ENCODE results near the gene PCYT2. TPM values are rescaled to one million over a fixed set of nuclear protein-coding genes. Genes with fewer than 3 reads are reported as not detected.

Gene PCYT2
- 10 to 100 TPM; 31.4 to 36.4 TPM for total RNA-seq
- 10 to 100 TPM; 62.9 to 67.4 TPM for polyA plus RNA-seq (ENCODE audit: insufficient read length in 2 of 2)
- long read RNA-seq, donor 1, full-length matches to known transcripts, result 15 of 15 reads
- long read RNA-seq, donor 1, partial matches to known transcripts, result 0 of 15 reads
- long read RNA-seq, donor 1, other reads (novel, unspliced or antisense), result 0 of 15 reads
- long read RNA-seq, donor 2, full-length matches to known transcripts, result 7 of 31 reads
- long read RNA-seq, donor 2, partial matches to known transcripts, result 0 of 31 reads
- long read RNA-seq, donor 2, other reads (novel, unspliced or antisense), result 24 of 31 reads
- long read RNA-seq, donor 3, full-length matches to known transcripts, result 9 of 9 reads
- long read RNA-seq, donor 3, partial matches to known transcripts, result 0 of 9 reads
- long read RNA-seq, donor 3, other reads (novel, unspliced or antisense), result 0 of 9 reads
- long read RNA-seq, donor 4, full-length matches to known transcripts, result 3 of 3 reads
- long read RNA-seq, donor 4, partial matches to known transcripts, result 0 of 3 reads
- long read RNA-seq, donor 4, other reads (novel, unspliced or antisense), result 0 of 3 reads

DNA sequence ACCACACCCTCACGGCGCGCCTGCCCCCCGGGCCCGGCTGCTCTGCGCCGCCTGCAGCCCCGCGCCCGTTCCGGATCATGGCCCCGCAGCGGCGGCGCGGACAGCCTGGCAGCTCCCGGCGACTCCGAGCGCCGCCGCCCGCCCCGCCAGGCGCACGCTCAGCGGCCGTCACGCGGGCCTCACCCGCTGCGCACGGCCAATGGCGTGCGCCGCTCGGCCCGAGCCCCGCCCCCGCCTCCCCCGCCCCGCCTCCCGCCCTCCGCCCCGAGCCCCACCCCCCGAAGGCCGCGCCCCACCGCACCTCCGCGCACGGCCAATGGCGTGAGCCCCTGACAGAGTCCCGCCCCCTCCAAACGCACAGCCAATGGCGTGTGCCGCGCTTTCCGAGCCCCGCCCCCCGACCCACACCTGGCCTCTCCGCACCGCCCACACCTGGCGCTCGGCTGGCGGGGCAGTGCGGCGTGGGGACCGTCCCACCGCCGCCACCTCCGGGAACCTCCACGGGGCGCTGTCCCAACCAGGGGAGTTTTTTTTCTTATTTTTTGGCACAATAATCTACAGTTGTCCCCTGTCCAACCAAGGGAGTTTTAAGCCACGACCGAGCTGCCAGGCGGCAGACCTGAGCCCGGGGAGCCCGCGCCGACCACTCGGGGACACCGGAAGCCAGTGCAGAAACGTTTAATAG lies at the start of gene PCYT2:
PCYT2 (minus strand) TSS at position 123 of the 685 bp plus-strand sequence; CDS start at position 79, 44 bp downstream.
- Histone ChIP-seq H3K27ac (ENCODE audit: low read depth, low read length) (peak within 1 kb of the TSS; percentile 42), H3K9me3 (ENCODE audit: control insufficient read depth, insufficient read depth, low read length) (no peaks in the 10 kb centered on the region), H3K4me3 (ENCODE audit: low read depth, low read length) (peak within 1 kb of the TSS; percentile 59), H3K36me3 (ENCODE audit: control insufficient read depth, insufficient read depth, low read length) (peaks cover 75% of the 10 kb centered on the region), H3K27me3 (ENCODE audit: control insufficient read depth, insufficient read depth, low read length) (no peaks in the 10 kb centered on the region), H3K4me1 (ENCODE audit: control insufficient read depth, insufficient read depth, low read length) (peaks cover 24% of the 10 kb centered on the region)
- 2% methylated on average over 42 of the region's 84 CpGs for WGBS (ENCODE audit: insufficient coverage)
- DNase-seq (ENCODE audit: low read depth in 4 of 6, low spot score in 6 of 6), result peak; percentile 38 to 97 (median 81)

DNA sequence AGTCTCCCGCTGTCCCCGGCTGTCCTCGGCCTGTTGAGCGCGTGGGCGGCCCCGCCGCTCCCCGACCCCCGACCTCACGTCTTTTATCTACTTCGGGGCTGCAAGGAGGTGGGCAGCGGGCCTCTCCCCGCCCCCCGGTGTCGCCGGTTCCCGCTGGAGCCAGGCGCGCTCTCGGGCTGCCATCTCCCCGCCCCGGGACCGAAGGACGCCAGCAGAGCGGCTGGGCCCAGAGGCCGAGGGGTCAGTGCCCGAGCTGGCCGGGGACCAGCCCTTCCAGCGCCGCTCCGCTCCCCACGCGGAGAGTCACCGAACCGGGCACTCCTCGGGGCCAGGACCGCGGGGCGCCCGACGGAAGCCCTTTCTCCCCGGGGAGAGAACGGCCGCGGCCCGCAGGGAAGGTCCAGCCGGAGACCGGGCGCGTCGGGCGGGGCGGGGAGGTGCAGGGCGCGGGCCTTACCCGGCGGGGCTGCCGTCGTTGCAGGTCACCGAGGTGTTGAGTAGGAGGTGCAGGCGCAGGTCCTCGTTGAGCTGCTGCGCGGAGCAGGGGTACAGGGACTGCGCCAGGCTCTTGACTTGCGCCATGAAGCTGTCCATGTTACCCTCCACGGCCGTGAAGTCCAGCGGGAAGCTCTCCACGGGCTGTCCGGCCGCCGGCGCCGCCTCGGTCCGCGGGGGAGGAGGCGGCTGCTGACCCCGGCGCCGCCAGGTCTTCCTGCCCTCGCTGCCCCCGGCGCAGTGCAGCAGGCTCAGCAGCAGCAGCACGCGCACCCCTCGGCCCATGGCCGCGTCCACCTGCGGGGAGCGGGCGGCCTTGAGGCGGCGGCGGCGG lies 49.1 kb upstream of the PCYT2 start:
- DNase-seq (ENCODE audit: low read depth in 4 of 6, low spot score in 6 of 6), result no peak
- no peak overlapping the region for H3K27ac ChIP-seq (ENCODE audit: low read depth, low read length)
- H3K27me3 ChIP-seq (ENCODE audit: control insufficient read depth, insufficient read depth, low read length), result peaks cover 49% of the 10 kb centered on the region
- H3K36me3 ChIP-seq (ENCODE audit: control insufficient read depth, insufficient read depth, low read length), result peaks cover 4% of the 10 kb centered on the region
- no peak overlapping the region for H3K4me3 ChIP-seq (ENCODE audit: low read depth, low read length)
- 1% methylated on average over 98 of the region's 98 CpGs for WGBS (ENCODE audit: insufficient coverage)
- peaks cover 11% of the 10 kb centered on the region for H3K4me1 ChIP-seq (ENCODE audit: control insufficient read depth, insufficient read depth, low read length)
- no peaks in the 10 kb centered on the region for H3K9me3 ChIP-seq (ENCODE audit: control insufficient read depth, insufficient read depth, low read length)

- peaks cover 49% of the 10 kb centered on the region for H3K27me3 ChIP-seq (ENCODE audit: control insufficient read depth, insufficient read depth, low read length)
- H3K9me3 ChIP-seq (ENCODE audit: control insufficient read depth, insufficient read depth, low read length), result no peaks in the 10 kb centered on the region
- no peak overlapping the region for H3K27ac ChIP-seq (ENCODE audit: low read depth, low read length)
- peaks cover 4% of the 10 kb centered on the region for H3K36me3 ChIP-seq (ENCODE audit: control insufficient read depth, insufficient read depth, low read length)
- peak in 2 of 6 donors; percentile 50 to 75 for DNase-seq (ENCODE audit: low read depth in 4 of 6, low spot score in 6 of 6)
- WGBS (ENCODE audit: insufficient coverage), result 1% methylated on average over 112 of the region's 112 CpGs
- no peak overlapping the region for H3K4me3 ChIP-seq (ENCODE audit: low read depth, low read length)
- peaks cover 11% of the 10 kb centered on the region for H3K4me1 ChIP-seq (ENCODE audit: control insufficient read depth, insufficient read depth, low read length)
Observed at GRCh38 chr17:81959362-81960129, 48.3 kb upstream of the PCYT2 start.

GRCh38 chr17:81958633-81959342 lies 47.6 kb upstream of the PCYT2 start:
- Histone ChIP-seq H3K27ac (ENCODE audit: low read depth, low read length) (no peak overlapping the region), H3K4me1 (ENCODE audit: control insufficient read depth, insufficient read depth, low read length) (peaks cover 11% of the 10 kb centered on the region), H3K4me3 (ENCODE audit: low read depth, low read length) (no peak overlapping the region), H3K9me3 (ENCODE audit: control insufficient read depth, insufficient read depth, low read length) (no peaks in the 10 kb centered on the region), H3K36me3 (ENCODE audit: control insufficient read depth, insufficient read depth, low read length) (peaks cover 4% of the 10 kb centered on the region), H3K27me3 (ENCODE audit: control insufficient read depth, insufficient read depth, low read length) (peaks cover 45% of the 10 kb centered on the region)
- no peak for DNase-seq (ENCODE audit: low read depth in 4 of 6, low spot score in 6 of 6)
- WGBS (ENCODE audit: insufficient coverage), result 54% methylated on average over 14 of the region's 15 CpGs

- 82% methylated on average over 13 of the region's 19 CpGs for WGBS (ENCODE audit: insufficient coverage)
- Histone ChIP-seq H3K9me3 (ENCODE audit: control insufficient read depth, insufficient read depth, low read length) (no peaks in the 10 kb centered on the region), H3K4me1 (ENCODE audit: control insufficient read depth, insufficient read depth, low read length) (peaks cover 11% of the 10 kb centered on the region), H3K27ac (ENCODE audit: low read depth, low read length) (no peak overlapping the region), H3K4me3 (ENCODE audit: low read depth, low read length) (no peak overlapping the region), H3K27me3 (ENCODE audit: control insufficient read depth, insufficient read depth, low read length) (peaks cover 39% of the 10 kb centered on the region), H3K36me3 (ENCODE audit: control insufficient read depth, insufficient read depth, low read length) (peaks cover 6% of the 10 kb centered on the region)
- no peak for DNase-seq (ENCODE audit: low read depth in 4 of 6, low spot score in 6 of 6)
Observed at GRCh38 chr17:81957691-81958432, 46.7 kb upstream of the PCYT2 start.

- no peak overlapping the region for H3K4me3 ChIP-seq (ENCODE audit: low read depth, low read length)
- H3K9me3 ChIP-seq (ENCODE audit: control insufficient read depth, insufficient read depth, low read length), result no peaks in the 10 kb centered on the region
- peaks cover 29% of the 10 kb centered on the region for H3K27me3 ChIP-seq (ENCODE audit: control insufficient read depth, insufficient read depth, low read length)
- peaks cover 7% of the 10 kb centered on the region for H3K36me3 ChIP-seq (ENCODE audit: control insufficient read depth, insufficient read depth, low read length)
- whole genome bisulfite sequencing (ENCODE audit: insufficient coverage), result 81% methylated on average over 45 of the region's 45 CpGs
- H3K27ac ChIP-seq (ENCODE audit: low read depth, low read length), result no peak overlapping the region
- peaks cover 13% of the 10 kb centered on the region for H3K4me1 ChIP-seq (ENCODE audit: control insufficient read depth, insufficient read depth, low read length)
- DNase-seq (ENCODE audit: low read depth in 4 of 6, low spot score in 6 of 6), result no peak
Observed at GRCh38 chr17:81956607-81957589, 45.7 kb upstream of the PCYT2 start.

GRCh38 chr17:81955756-81956544 lies 44.8 kb upstream of the PCYT2 start:
- Histone ChIP-seq H3K27ac (ENCODE audit: low read depth, low read length) (no peak overlapping the region), H3K27me3 (ENCODE audit: control insufficient read depth, insufficient read depth, low read length) (peaks cover 24% of the 10 kb centered on the region), H3K4me3 (ENCODE audit: low read depth, low read length) (no peak overlapping the region), H3K9me3 (ENCODE audit: control insufficient read depth, insufficient read depth, low read length) (no peaks in the 10 kb centered on the region), H3K36me3 (ENCODE audit: control insufficient read depth, insufficient read depth, low read length) (peaks cover 7% of the 10 kb centered on the region), H3K4me1 (ENCODE audit: control insufficient read depth, insufficient read depth, low read length) (peaks cover 13% of the 10 kb centered on the region)
- 88% methylated on average over 11 of the region's 13 CpGs for WGBS (ENCODE audit: insufficient coverage)
- no peak for DNase-seq (ENCODE audit: low read depth in 4 of 6, low spot score in 6 of 6)

Measured in spinal cord (tissue), 10 donors.